Heart right ventricle (tissue), 16 donors: ENCODE measurements around the gene EPM2A. TPM values are rescaled to one million over a fixed set of nuclear protein-coding genes. Genes with fewer than 3 reads are reported as not detected.

ENCODE experiments used
- ATAC-seq, 8 donors: fragments of 200-7000 bp; cut with Tn5 transposase; one replicate each; pipeline ENCODE4 v1.9.1; 2020; ENCODE audit warnings: mild to moderate bottlenecking in 8 of 8, moderate library complexity in 8 of 8, moderate number of reproducible peaks in 1 of 8
- DNase-seq, 2 donors: peaks; one replicate each; pipeline ENCODE4 v3.0.0-alpha.2; 2020
- H3K27ac ChIP-seq, 10 donors: fragments of 200-600 bp; sonication (generic) in 2 of 10; one replicate each; pipeline versions ENCODE4 v1.5.0 to v1.8.0; 2020 to 2022; ENCODE audit warnings: mild to moderate bottlenecking in 3 of 10
- H3K27me3 ChIP-seq, 7 donors: fragments of 200-600 bp; one replicate each; pipeline ENCODE4 v1.8.0; 2021 to 2022; ENCODE audit warnings: mild to moderate bottlenecking in 2 of 7
- H3K36me3 ChIP-seq, 9 donors: fragments of 200-600 bp; sonication (generic) in 1 of 9; one replicate each; pipeline versions ENCODE4 v1.5.0 to v1.8.0; 2020 to 2022; ENCODE audit warnings: mild to moderate bottlenecking in 2 of 9
- H3K4me1 ChIP-seq, 9 donors: fragments of 200-600 bp; sonication (generic) in 1 of 9; one replicate each; pipeline versions ENCODE4 v1.5.0 to v1.8.0; 2020 to 2022; ENCODE audit warnings: mild to moderate bottlenecking in 4 of 9
- H3K4me3 ChIP-seq, 10 donors: fragments of 200-600 bp; sonication (generic) in 2 of 10; one replicate each; pipeline versions ENCODE4 v1.5.0 to v1.8.0; 2020 to 2022; ENCODE audit warnings: mild to moderate bottlenecking in 7 of 10, moderate library complexity in 2 of 10
- H3K9me3 ChIP-seq, 11 donors: fragments of 200-600 bp in 10 of 11; sonication (generic) in 2 of 11; one replicate each; pipeline versions ENCODE4 v1.5.0 to v1.8.0; 2013 to 2022; ENCODE audit warnings: mild to moderate bottlenecking in 2 of 11, control low read depth in 1 of 11, moderate library complexity in 1 of 11
- CTCF ChIP-seq, 9 donors: fragments of 200-600 bp; sonication (generic) in 2 of 9; IDR thresholded peaks; one replicate each; pipeline versions ENCODE4 v1.5.0 to v1.8.0; 2021 to 2022; ENCODE audit warnings: antibody characterized with exemption in 9 of 9, mild to moderate bottlenecking in 5 of 9, moderate library complexity in 1 of 9
- WGBS, 2 donors: extraction: QIAGEN DNeasy Blood & Tissue Kit; methylation state at CpG; one replicate each; pipeline ENCODE4 v1.1.7; 2013; ENCODE audit warnings: inconsistent platforms in 1 of 2; 5-methylcytosine and 5-hydroxymethylcytosine counted together
- intact Hi-C, 10 donors: fragments of 100-400 bp; cut with DNase I; formaldehyde crosslinking; loops; one replicate each; pipeline versions ENCODE4 v1.11.1 to v1.14.2; 2022
- polyA plus RNA-seq, 2 donors: library from polyadenylated mRNA; stranded (reverse); fragments of 200-250 nt; gene quantifications; one replicate each; pipeline ENCODE4 v1.2.3, GENCODE V29; 2013
- total RNA-seq, 10 donors: library from RNA; stranded (reverse); fragmentation: NEBNext Ultra II Directional in 3 of 10; extraction: Animal tissue kit (Norgen Biotek cat#: 25700) in 3 of 10; gene quantifications; one replicate each; pipeline versions ENCODE4 v1.2.1 to v1.2.4, GENCODE V29; 2021 to 2023
- donor health status: Arrhythmogenic right ventricular cardiomyopathy.
- donor health status: ischemic (EF 13 %, LVEDD 7.1; RV severe dilation, severe dysfunction).
- donor health status: healthy with polysubstance abuse.
- donor health status: DM: no; HTN: yes; CAD: no.
- donor health status: DM: no; HTN: no; CAD: no.
- donor health status: ischemic (EF 25% LVEDD 6.9; RV normal size, moderate dysfunction).
- donor health status: ischemic (EF 25% LVEDD 5.7; RV mildly dilated, moderate dysfunction).
- donor health status: healthy.
- donor health status: DM: yes; HTN: yes; CAD: no.
- donor health status: Ischemic cardiomyopathy.
- donor health status: ischemic (EF 35%, LVEDD 5.7; RV mildly dilated, moderate dysfunction).
- donor health status: nonischemic (EF 11% LVEDD 7.7; RV severe dilation, severe dysfunction).
- donor health status: DM: yes; HTN: yes; CAD: no.
- donor health status: PGD.
- donor health status: ischemic (EF 29% LVEDD 5.4; RV normal size, mild dysfunction).
- donor health status: nonischemic (EF 23%, LVEDD 6.1; RV moderate dilation, normal function).

Gene EPM2A
- total and polyA plus RNA-seq, 12 donors: 11.0 to 60.9 (median 43.2) TPM

GRCh38 chr6:145727817-145728388, 7.4 kb downstream of the EPM2A start:
- DNase-seq (no peak), ATAC-seq (no peak)
- Histone ChIP-seq H3K27ac (no peak overlapping the region), H3K27me3 (no peaks in the 10 kb centered on the region), H3K36me3 (no peaks in the 10 kb centered on the region), H3K4me1 (peaks cover 0 to 9% (median 4%) of the 10 kb centered on the region in 9 donors), H3K4me3 (no peak overlapping the region), H3K9me3 (peaks cover 0 to 44% (median 6%) of the 10 kb centered on the region in 11 donors)
- TF ChIP-seq CTCF (IDR thresholded peaks at IDR 0.05): no peak
- intact Hi-C loops: no loop called here
- 70 to 79% methylated on average over 5 of the region's 5 CpGs for WGBS, 2 donors

GRCh38 chr6:145725570-145725969, 9.8 kb downstream of the EPM2A start:
- TF ChIP-seq CTCF (IDR thresholded peaks at IDR 0.05): no peak
- ATAC-seq (no peak), DNase-seq (no peak)
- Histone ChIP-seq H3K9me3 (peaks cover 0 to 54% (median 10%) of the 10 kb centered on the region in 11 donors), H3K4me3 (no peak overlapping the region), H3K36me3 (no peaks in the 10 kb centered on the region), H3K27ac (no peak overlapping the region), H3K4me1 (no peaks in the 10 kb centered on the region), H3K27me3 (no peaks in the 10 kb centered on the region)
- intact Hi-C loops: no loop called here
- 74 to 77% methylated on average over 2 of the region's 2 CpGs for WGBS, 2 donors

- ATAC-seq: no peak
- Histone ChIP-seq H3K4me3 (no peak overlapping the region), H3K4me1 (no peaks in the 10 kb centered on the region), H3K9me3 (peaks cover 0 to 46% (median 10%) of the 10 kb centered on the region in 11 donors), H3K36me3 (no peaks in the 10 kb centered on the region), H3K27ac (no peak overlapping the region), H3K27me3 (no peaks in the 10 kb centered on the region)
- no peak for DNase-seq
- 86 to 94% methylated on average over 1 of the region's 1 CpG for WGBS, 2 donors
- intact Hi-C loops: no loop called here
- no peak for TF ChIP-seq CTCF (IDR thresholded peaks at IDR 0.05)
These were observed 11.7 kb downstream of the EPM2A start for GRCh38 chr6:145723646-145724045.

GRCh38 chr6:145722190-145722589, 13.1 kb downstream of the EPM2A start:
- H3K27me3 ChIP-seq: no peaks in the 10 kb centered on the region
- H3K27ac ChIP-seq: no peak overlapping the region
- no peak for TF ChIP-seq CTCF (IDR thresholded peaks at IDR 0.05)
- peaks cover 0 to 31% (median 10%) of the 10 kb centered on the region in 11 donors for H3K9me3 ChIP-seq
- intact Hi-C loops: no loop called here
- no peak overlapping the region for H3K4me3 ChIP-seq
- ATAC-seq: no peak
- WGBS, 2 donors: 92 to 94% methylated on average over 2 of the region's 2 CpGs
- H3K4me1 ChIP-seq: no peaks in the 10 kb centered on the region
- no peak for DNase-seq
- H3K36me3 ChIP-seq: no peaks in the 10 kb centered on the region
